Neural cell (in vitro differentiated cells): Measurements from ENCODE around the gene UNC119B. TPM values are rescaled to one million over a fixed set of nuclear protein-coding genes. Genes with fewer than 3 reads are reported as not detected.

Experiments
- H2AFZ ChIP-seq: fragments of 200-600, 300-800 bp; sonication (generic), shearing (Covaris generic); 2 replicates; pipeline ENCODE4 v1.6.0; 2014; ENCODE audit warnings: low read depth, mild to moderate bottlenecking, antibody characterized with exemption, low read length, moderate library complexity
- H3F3A ChIP-seq: fragments of 200-600 bp; shearing (Covaris generic); 2 replicates; pipeline ENCODE4 v1.6.1; 2016; ENCODE audit warnings: mild to moderate bottlenecking, moderate library complexity, mixed read lengths, antibody characterized with exemption, low read length; ENCODE audit not compliant: insufficient read depth, poor library complexity, severe bottlenecking
- H3K27ac ChIP-seq: fragments of 200-600, 300-800 bp; sonication (generic), shearing (Covaris generic); 2 replicates; pipeline ENCODE4 v1.5.1; 2014; ENCODE audit warnings: mild to moderate bottlenecking, low read length, moderate library complexity
- H3K27me3 ChIP-seq: fragments of 300-800, 200-600 bp; sonication (generic), shearing (Covaris generic); 2 replicates; pipeline ENCODE4 v1.6.0; 2014; ENCODE audit warnings: mild to moderate bottlenecking, low read depth, low read length, moderate library complexity; ENCODE audit not compliant: insufficient read depth
- H3K36me3 ChIP-seq: fragments of 300-800, 200-600 bp; sonication (generic), shearing (Covaris generic); 2 replicates; pipeline ENCODE4 v1.5.1; 2014; ENCODE audit warnings: mild to moderate bottlenecking, antibody characterized with exemption, low read length, moderate library complexity; ENCODE audit not compliant: insufficient read depth
- H3K4me2 ChIP-seq: fragments of 300-800, 200-600 bp; sonication (generic), shearing (Covaris generic); 2 replicates; pipeline ENCODE4 v1.6.0; 2014; ENCODE audit warnings: mild to moderate bottlenecking, low read length
- H3K4me3 ChIP-seq: fragments of 300-800, 200-600 bp; sonication (generic), shearing (Covaris generic); 2 replicates; pipeline ENCODE4 v1.5.1; 2014; ENCODE audit warnings: mild to moderate bottlenecking, low read length, moderate library complexity
- H3K79me2 ChIP-seq: fragments of 200-600 bp; shearing (Covaris generic); replicated peaks from 2 replicates; pipeline ENCODE4 v1.6.0; 2014; ENCODE audit warnings: mild to moderate bottlenecking, low read length, moderate library complexity; ENCODE audit not compliant: insufficient read depth
- H3K9ac ChIP-seq: fragments of 300-800, 200-600 bp; sonication (generic), shearing (Covaris generic); 2 replicates; pipeline ENCODE4 v1.6.1; 2016; ENCODE audit warnings: mild to moderate bottlenecking, low read length, mixed read lengths
- H3K9me2 ChIP-seq: fragments of 200-600 bp; shearing (Covaris generic); 2 replicates; pipeline ENCODE4 v1.6.1; 2016; ENCODE audit warnings: mild to moderate bottlenecking, low read length, mixed read lengths; ENCODE audit not compliant: insufficient read depth
- H3K9me3 ChIP-seq: fragments of 200-600, 300-800 bp; sonication (generic), shearing (Covaris generic); 2 replicates; pipeline ENCODE4 v1.6.1; 2016; ENCODE audit warnings: mild to moderate bottlenecking, mixed run types, low read length, moderate library complexity, mixed read lengths
- H4K20me1 ChIP-seq: fragments of 200-600 bp; shearing (Covaris generic); 2 replicates; pipeline ENCODE4 v1.6.1; 2016; ENCODE audit warnings: mild to moderate bottlenecking, mixed run types; ENCODE audit not compliant: insufficient read depth
- CTCF ChIP-seq: fragments of 450-650 bp; IDR thresholded peaks from 2 replicates; pipeline ENCODE4 v1.5.1; 2014; ENCODE audit warnings: antibody characterized with exemption, mild to moderate bottlenecking, moderate library complexity; ENCODE audit not compliant: poor library complexity, severe bottlenecking
- EP300 ChIP-seq: fragments of 450-650 bp; conservative IDR thresholded peaks from 2 replicates; pipeline ENCODE4 v1.6.1; 2014; ENCODE audit warnings: antibody characterized with exemption, mild to moderate bottlenecking, moderate library complexity; ENCODE audit not compliant: poor library complexity, severe bottlenecking
- EZH2 ChIP-seq: fragments of 200-600, 300-800 bp; shearing (Covaris generic), sonication (generic); IDR thresholded peaks from 2 replicates; pipeline ENCODE4 v1.6.1; 2014; ENCODE audit warnings: antibody characterized with exemption, low read length, borderline replicate concordance, mild to moderate bottlenecking; ENCODE audit not compliant: insufficient read depth, poor library complexity, severe bottlenecking
- MXI1 ChIP-seq: fragments of 450-650 bp; conservative IDR thresholded peaks from 2 replicates; pipeline ENCODE4 v1.6.1; 2014; ENCODE audit warnings: antibody characterized with exemption, mild to moderate bottlenecking; ENCODE audit not compliant: poor library complexity, severe bottlenecking
- POLR2AphosphoS5 ChIP-seq: IDR thresholded peaks from 2 replicates; pipeline ENCODE4 v1.6.1; 2012
- RAD21 ChIP-seq: fragments of 450-650 bp; conservative IDR thresholded peaks from 2 replicates; pipeline ENCODE4 v1.6.1; 2014; ENCODE audit warnings: antibody characterized with exemption, mild to moderate bottlenecking, moderate library complexity
- REST ChIP-seq: IDR thresholded peaks from 2 replicates; pipeline ENCODE4 v1.6.1; 2012; ENCODE audit warnings: borderline replicate concordance
- SMC3 ChIP-seq: fragments of 450-650 bp; conservative IDR thresholded peaks from 2 replicates; pipeline ENCODE4 v1.6.1; 2014; ENCODE audit warnings: antibody characterized with exemption, mild to moderate bottlenecking, moderate library complexity; ENCODE audit not compliant: poor library complexity
- TAF1 ChIP-seq: IDR thresholded peaks from 2 replicates; pipeline ENCODE4 v1.6.1; 2012; ENCODE audit warnings: low read depth
- polyA plus RNA-seq: library from polyadenylated mRNA; depleted of rRNA; stranded (reverse); fragments of >200 nt; gene quantifications from 2 replicates; pipeline ENCODE4 v1.2.3, GENCODE V29; 2014

UNC119B gene
- polyA plus RNA-seq, 1 donor from 2014 or later, result 17.3 TPM

GRCh38 chr12:120696626-120697025, 13.6 kb upstream of the UNC119B start:
- Histone ChIP-seq H3K9me2 (no peaks in the 10 kb centered on the region), H2AFZ (no peak overlapping the region), H3F3A (no peaks in the 10 kb centered on the region), H4K20me1 (no peaks in the 10 kb centered on the region), H3K9me3 (no peaks in the 10 kb centered on the region), H3K27me3 (no peaks in the 10 kb centered on the region), H3K79me2 (peaks cover under 1% of the 10 kb centered on the region), H3K4me3 (no peak overlapping the region), H3K9ac (no peak overlapping the region), H3K36me3 (peaks cover 5% of the 10 kb centered on the region), H3K4me2 (no peak overlapping the region), H3K27ac (no peak overlapping the region)
- TF ChIP-seq POLR2AphosphoS5 (no peak), CTCF (no peak), TAF1 (no peak), RAD21 (no peak), EZH2 (no peak), EP300 (no peak), SMC3 (no peak), REST (no peak), MXI1 (no peak)

- no peak overlapping the region for H3K4me2 ChIP-seq
- H3K4me3 ChIP-seq, result no peak overlapping the region
- H3K27ac ChIP-seq, result no peak overlapping the region
- TF ChIP-seq TAF1 (no peak), CTCF (no peak), REST (no peak), MXI1 (no peak)
- H2AFZ ChIP-seq, result no peak overlapping the region
- no peak overlapping the region for H3K9ac ChIP-seq
- H3K27me3 ChIP-seq, result no peaks in the 10 kb centered on the region
- no peaks in the 10 kb centered on the region for H3K9me2 ChIP-seq
- H3K36me3 ChIP-seq, result peaks cover 5% of the 10 kb centered on the region
- H3K9me3 ChIP-seq, result no peaks in the 10 kb centered on the region
- H3F3A ChIP-seq, result no peaks in the 10 kb centered on the region
- H3K79me2 ChIP-seq, result no peaks in the 10 kb centered on the region
- no peaks in the 10 kb centered on the region for H4K20me1 ChIP-seq
Measured at GRCh38 chr12:120697344-120697743, 12.9 kb upstream of the UNC119B start.
